GM12878 (cell line): ENCODE results near the gene PATJ. TPM values are rescaled to one million over a fixed set of nuclear protein-coding genes. Genes with fewer than 3 reads are reported as not detected.

ENCODE experiments used
- BCLAF1 ChIP-seq: fragments of 450-650 bp; IDR thresholded peaks from 2 replicates; pipeline ENCODE4 v1.6.1; 2017; ENCODE audit warnings: antibody characterized with exemption, mild to moderate bottlenecking, moderate library complexity
- E2F8 ChIP-seq: fragments of 450-650 bp; IDR thresholded peaks from 2 replicates; pipeline ENCODE4 v1.6.1; 2018; ENCODE audit warnings: mild to moderate bottlenecking, low read depth, moderate library complexity; ENCODE audit not compliant: partially characterized antibody
- GABPA ChIP-seq: IDR thresholded peaks from 2 replicates; pipeline ENCODE4 v1.6.1; 2014; ENCODE audit warnings: antibody characterized with exemption, low read depth, mild to moderate bottlenecking, inconsistent platforms
- MTA2 ChIP-seq: fragments of 450-650 bp; IDR thresholded peaks from 2 replicates; pipeline ENCODE4 v1.6.1; 2016; ENCODE audit warnings: low read depth, mild to moderate bottlenecking, moderate library complexity
- PAX8 ChIP-seq: fragments of 450-650 bp; IDR thresholded peaks from 2 replicates; pipeline ENCODE4 v1.6.1; 2017; ENCODE audit warnings: mild to moderate bottlenecking, moderate library complexity
- RCOR1 ChIP-seq: conservative IDR thresholded peaks from 2 replicates; pipeline ENCODE4 v1.6.1; 2012; ENCODE audit warnings: low read depth, low read length, improper control_type of control experiment
- SMAD1 ChIP-seq: fragments of 450-650 bp; IDR thresholded peaks from 2 replicates; pipeline ENCODE4 v1.6.1; 2018; ENCODE audit warnings: mild to moderate bottlenecking, low read depth; ENCODE audit not compliant: partially characterized antibody
- SMARCA5 ChIP-seq: fragments of 450-650 bp; IDR thresholded peaks from 2 replicates; pipeline ENCODE4 v1.6.1; 2017; ENCODE audit warnings: mild to moderate bottlenecking
- SRF ChIP-seq, 2 experiments: IDR thresholded peaks; 2 replicates each; pipeline ENCODE4 v1.6.1; 2011; ENCODE audit warnings: low read depth in 2 of 2, low read length in 2 of 2, mild to moderate bottlenecking in 1 of 2, moderate library complexity in 1 of 2
- TCF12 ChIP-seq: IDR thresholded peaks from 2 replicates; pipeline ENCODE4 v1.6.1; 2011; ENCODE audit warnings: low read depth, mild to moderate bottlenecking, low read length
- ZBTB4 ChIP-seq: fragments of 450-650 bp; formaldehyde crosslinking; IDR thresholded peaks from 2 replicates; pipeline ENCODE4 v1.4.0; 2022; ENCODE audit warnings: mild to moderate bottlenecking, moderate library complexity
- polyA plus RNA-seq, 11 experiments: library from polyadenylated mRNA; depleted of rRNA in 4 of 11; unstranded in 6 of 11; stranded (reverse) in 5 of 11; fragments of >200 nt; fragmentation: Nextera tagmentation in 4 of 11; fragmentation: Illumina TruSeq in 1 of 11; extraction: Ambion mirVana in 4 of 11; extraction: Trizol in 1 of 11; gene quantifications; 1 replicate in 1 of 11; 2 replicates in 10 of 11; pipeline versions ENCODE4 v1.2.1 to v1.2.3, GENCODE V29; 2011 to 2016; ENCODE audit warnings: inconsistent platforms in 2 of 11, missing spikeins in 2 of 11, low read depth in 1 of 11
- total RNA-seq, 4 experiments: library from RNA; depleted of rRNA in 3 of 4; stranded (reverse); fragments of >200 nt in 3 of 4; fragmentation: Illumina TruSeq in 1 of 4; extraction: Trizol in 1 of 4; gene quantifications; 2 replicates each; pipeline versions ENCODE4 v1.2.1 to v1.2.3, GENCODE V29; 2013 to 2021

Gene PATJ
- total and polyA plus RNA-seq, 10 of the 15 experiments (the other 5 are each of a cell fraction or from before 2014, with no cell fraction given): 2.8 to 13.9 (median 6.9) TPM

GRCh38 chr1:61732726-61733125, 9.6 kb upstream of the PATJ start (continued):
- TF ChIP-seq E2F8 (no peak), RCOR1 (no peak), ZBTB4 (CRISPR knock-in tag) (no peak), SMARCA5 (no peak), GABPA (no peak), MTA2 (no peak), TCF12 (no peak), PAX8 (no peak), BCLAF1 (no peak), SMAD1 (no peak), SRF (IDR thresholded peaks at IDR 0.05; ENCODE audit: low read depth in 2 of 2, low read length in 2 of 2) (no peak)
- TF ChIP-seq, all 136 proteins: peak for 0
